Right lobe of liver (tissue), 6 donors: ENCODE measurements around the gene LAMC1. TPM values are rescaled to one million over a fixed set of nuclear protein-coding genes. Genes with fewer than 3 reads are reported as not detected.

ENCODE experiments used
- ATAC-seq, 4 donors: fragments of 200-7000 bp; cut with Tn5 transposase; one replicate each; pipeline ENCODE4 v1.9.1; 2020; ENCODE audit warnings: mild to moderate bottlenecking in 4 of 4, moderate library complexity in 4 of 4
- DNase-seq, 3 donors: peaks; one replicate each; pipeline ENCODE4 v3.0.0-alpha.2; 2020
- H3K27ac ChIP-seq, 3 donors: fragments of 200-600 bp; one replicate each; pipeline ENCODE4 v1.8.0; 2022
- H3K27me3 ChIP-seq, 2 donors: fragments of 200-600 bp; one replicate each; pipeline ENCODE4 v1.8.0; 2022
- H3K36me3 ChIP-seq, 4 donors: fragments of 200-600 bp; sonication (generic) in 1 of 4; one replicate each; pipeline versions ENCODE4 v1.5.1 to v1.8.0; 2017 to 2022; ENCODE audit warnings: control low read depth in 1 of 4
- H3K4me1 ChIP-seq, 4 donors: fragments of 200-600 bp; sonication (generic) in 1 of 4; one replicate each; pipeline versions ENCODE4 v1.5.1 to v1.8.0; 2017 to 2022; ENCODE audit warnings: control low read depth in 1 of 4
- H3K4me3 ChIP-seq, 3 donors: fragments of 200-600 bp; one replicate each; pipeline ENCODE4 v1.8.0; 2022
- H3K9me3 ChIP-seq, 4 donors: fragments of 200-600 bp; sonication (generic) in 1 of 4; one replicate each; pipeline versions ENCODE4 v1.5.1 to v1.8.0; 2017 to 2022; ENCODE audit warnings: control low read depth in 1 of 4
- POLR2A ChIP-seq: fragments of 450-650 bp; IDR thresholded peaks from one replicate; pipeline ENCODE4 v1.6.1; 2017; ENCODE audit warnings: antibody characterized with exemption, mild to moderate bottlenecking
- WGBS: methylation state at CpG from one replicate; pipeline ENCODE4 v1.1.6; 2018; ENCODE audit warnings: low coverage, low lambda C conversion rate; ENCODE audit not compliant: insufficient coverage; ENCODE audit errors: missing lambda C conversion rate; 5-methylcytosine and 5-hydroxymethylcytosine counted together
- intact Hi-C, 2 donors: fragments of 100-400 bp; cut with DNase I; formaldehyde crosslinking; loops; one replicate each; pipeline versions ENCODE4 v1.11.2 to v1.14.1; 2022
- total RNA-seq, 6 experiments: library from RNA; depleted of rRNA in 2 of 6; stranded (reverse); fragments of >200 nt in 2 of 6; fragmentation: NEBNext Ultra II Directional in 3 of 6; extraction: Animal tissue kit (Norgen Biotek cat#: 25700) in 3 of 6; gene quantifications; one replicate each; pipeline versions ENCODE4 v1.1.0 to v1.2.4, GENCODE V29; 2016 to 2023
- TF ChIP-seq, protein P1 (sequence below), 4 donors: fragments of 200-600 bp in 3 of 4; fragments of 450-650 bp in 1 of 4; IDR thresholded peaks; one replicate each; pipeline versions ENCODE4 v1.5.1 to v1.8.0; 2016 to 2022; ENCODE audit warnings: antibody characterized with exemption in 4 of 4, mild to moderate bottlenecking in 2 of 4
- donor health status: DM: no; HTN: yes; CAD: no.
- donor health status: DM: no; HTN: no; CAD: no.
- donor health status: DM: no; HTN: no; CAD: no.
- donor health status: DM: no; HTN: yes; CAD: no.
- donor health status: DM: no; HTN: yes; CAD: no.

LAMC1 gene
- total RNA-seq, 6 experiments from 2014 or later = 18.5 to 53.2 (median 28.0) TPM

DNA sequence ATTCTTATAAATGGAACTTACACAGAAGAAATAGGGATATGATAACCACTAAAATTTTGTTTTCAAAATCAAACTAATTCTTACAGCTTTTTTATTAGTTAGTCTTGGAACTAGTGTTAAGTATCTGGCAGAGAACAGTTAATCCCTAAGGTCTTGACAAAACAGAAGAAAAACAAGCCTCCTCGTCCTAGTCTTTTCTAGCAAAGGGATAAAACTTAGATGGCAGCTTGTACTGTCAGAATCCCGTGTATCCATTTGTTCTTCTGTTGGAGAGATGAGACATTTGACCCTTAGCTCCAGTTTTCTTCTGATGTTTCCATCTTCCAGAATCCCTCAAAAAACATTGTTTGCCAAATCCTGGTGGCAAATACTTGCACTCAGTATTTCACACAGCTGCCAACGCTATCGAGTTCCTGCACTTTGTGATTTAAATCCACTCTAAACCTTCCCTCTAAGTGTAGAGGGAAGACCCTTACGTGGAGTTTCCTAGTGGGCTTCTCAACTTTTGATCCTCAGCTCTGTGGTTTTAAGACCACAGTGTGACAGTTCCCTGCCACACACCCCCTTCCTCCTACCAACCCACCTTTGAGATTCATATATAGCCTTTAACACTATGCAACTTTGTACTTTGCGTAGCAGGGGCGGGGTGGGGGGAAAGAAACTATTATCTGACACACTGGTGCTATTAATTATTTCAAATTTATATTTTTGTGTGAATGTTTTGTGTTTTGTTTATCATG is 120.5 kb downstream of the LAMC1 start:
- DNase-seq = no peak
- intact Hi-C loops = no loop called here
- no peak overlapping the region for H3K27ac ChIP-seq

DNA sequence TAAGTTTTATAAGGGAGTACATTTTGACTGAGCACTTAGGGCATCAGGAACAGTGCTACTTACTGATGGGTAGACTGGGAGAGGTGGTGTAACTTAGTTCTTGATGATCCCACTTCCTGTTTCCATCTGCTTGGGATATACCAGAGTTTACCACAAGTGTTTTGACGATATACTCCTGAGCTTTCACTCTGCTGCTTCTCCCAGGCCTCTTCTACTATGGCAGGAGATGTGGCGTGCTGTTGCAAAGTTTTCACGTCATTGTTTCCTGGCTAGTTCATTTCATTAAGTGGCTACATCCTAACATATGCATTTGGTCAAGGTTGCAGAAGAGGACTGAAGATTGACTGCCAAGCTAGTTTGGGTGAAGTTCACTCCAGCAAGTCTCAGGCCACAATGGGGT is 121.5 kb downstream of the LAMC1 start:
- Histone ChIP-seq H3K36me3 (peaks cover 0 to 5% (median 0%) of the 10 kb centered on the region in 4 donors), H3K27ac (no peak overlapping the region), H3K9me3 (no peaks in the 10 kb centered on the region), H3K27me3 (no peaks in the 10 kb centered on the region), H3K4me3 (no peak overlapping the region), H3K4me1 (no peaks in the 10 kb centered on the region)
- WGBS = 70% methylated on average over 3 of the region's 3 CpGs
- DNase-seq = no peak
- intact Hi-C loops = no loop called here
- ATAC-seq = no peak
- no peak for TF ChIP-seq POLR2A
- TF ChIP-seq, protein P1, sequence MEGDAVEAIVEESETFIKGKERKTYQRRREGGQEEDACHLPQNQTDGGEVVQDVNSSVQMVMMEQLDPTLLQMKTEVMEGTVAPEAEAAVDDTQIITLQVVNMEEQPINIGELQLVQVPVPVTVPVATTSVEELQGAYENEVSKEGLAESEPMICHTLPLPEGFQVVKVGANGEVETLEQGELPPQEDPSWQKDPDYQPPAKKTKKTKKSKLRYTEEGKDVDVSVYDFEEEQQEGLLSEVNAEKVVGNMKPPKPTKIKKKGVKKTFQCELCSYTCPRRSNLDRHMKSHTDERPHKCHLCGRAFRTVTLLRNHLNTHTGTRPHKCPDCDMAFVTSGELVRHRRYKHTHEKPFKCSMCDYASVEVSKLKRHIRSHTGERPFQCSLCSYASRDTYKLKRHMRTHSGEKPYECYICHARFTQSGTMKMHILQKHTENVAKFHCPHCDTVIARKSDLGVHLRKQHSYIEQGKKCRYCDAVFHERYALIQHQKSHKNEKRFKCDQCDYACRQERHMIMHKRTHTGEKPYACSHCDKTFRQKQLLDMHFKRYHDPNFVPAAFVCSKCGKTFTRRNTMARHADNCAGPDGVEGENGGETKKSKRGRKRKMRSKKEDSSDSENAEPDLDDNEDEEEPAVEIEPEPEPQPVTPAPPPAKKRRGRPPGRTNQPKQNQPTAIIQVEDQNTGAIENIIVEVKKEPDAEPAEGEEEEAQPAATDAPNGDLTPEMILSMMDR (IDR thresholded peaks at IDR 0.05) = no peak

More for the DNA sequence above, 120.5 kb downstream of the LAMC1 start:
- Histone ChIP-seq H3K36me3 (peaks cover 0 to 5% (median 0%) of the 10 kb centered on the region in 4 donors), H3K27me3 (no peaks in the 10 kb centered on the region), H3K4me1 (peaks cover 0 to 9% (median 1%) of the 10 kb centered on the region in 4 donors), H3K9me3 (no peaks in the 10 kb centered on the region), H3K4me3 (no peak overlapping the region)
- no peak for ATAC-seq
- WGBS = 87% methylated on average over 7 of the region's 7 CpGs
- TF ChIP-seq, protein P1 (IDR thresholded peaks at IDR 0.05) = no peak
- no peak for TF ChIP-seq POLR2A

DNA sequence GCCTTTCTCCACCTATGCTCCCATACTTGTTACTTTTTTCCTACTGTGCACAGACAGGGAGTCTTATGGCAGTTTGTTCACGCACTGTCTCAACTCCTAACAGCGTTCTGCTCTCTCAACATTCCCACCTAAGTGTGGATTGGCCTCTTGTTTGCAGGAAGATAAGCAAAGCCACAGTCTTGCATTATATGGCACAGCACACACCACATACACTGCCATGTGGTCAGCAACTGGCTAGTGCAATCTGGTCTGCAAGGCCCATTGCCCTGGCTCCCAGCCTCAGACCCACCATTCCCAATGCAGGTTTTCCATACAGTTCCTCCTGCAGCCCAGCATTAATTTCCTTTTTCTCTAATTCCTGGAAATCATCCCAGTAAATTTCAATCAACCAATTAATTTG is 124.5 kb downstream of the LAMC1 start:
- Histone ChIP-seq H3K27me3 (no peaks in the 10 kb centered on the region), H3K4me3 (no peak overlapping the region), H3K4me1 (no peaks in the 10 kb centered on the region), H3K27ac (no peak overlapping the region), H3K36me3 (peaks cover 0 to 3% (median 0%) of the 10 kb centered on the region in 4 donors), H3K9me3 (no peaks in the 10 kb centered on the region)
- 82% methylated on average over 2 of the region's 2 CpGs for WGBS
- intact Hi-C loops = no loop called here
- ATAC-seq (no peak), DNase-seq (no peak)
- TF ChIP-seq, protein P1 (IDR thresholded peaks at IDR 0.05) = no peak
- no peak for TF ChIP-seq POLR2A

DNA sequence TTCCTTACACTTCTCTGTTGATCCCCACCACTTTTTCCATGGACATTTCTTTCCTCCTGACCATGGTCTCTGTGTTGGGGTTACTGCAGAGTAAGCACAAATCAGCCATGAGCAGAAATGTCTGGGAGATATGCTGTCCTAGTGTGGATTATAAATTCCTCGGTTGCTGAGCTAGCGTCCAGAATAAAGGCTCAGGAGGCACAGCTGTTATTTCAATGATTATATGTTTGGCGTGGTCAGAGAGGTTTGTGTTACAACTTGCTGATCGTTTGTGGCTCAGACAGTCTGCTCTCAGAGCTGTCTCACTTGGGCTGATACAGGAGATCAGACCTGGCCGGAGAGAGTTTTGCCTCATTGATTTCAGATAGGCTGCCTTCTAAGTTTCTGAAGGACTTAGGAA is 125.4 kb downstream of the LAMC1 start:
- Histone ChIP-seq H3K4me1 (no peaks in the 10 kb centered on the region), H3K9me3 (no peaks in the 10 kb centered on the region), H3K27ac (no peak overlapping the region), H3K4me3 (no peak overlapping the region), H3K27me3 (no peaks in the 10 kb centered on the region), H3K36me3 (no peaks in the 10 kb centered on the region)
- DNase-seq (no peak), ATAC-seq (no peak)
- TF ChIP-seq POLR2A = no peak
- TF ChIP-seq, protein P1 (IDR thresholded peaks at IDR 0.05) = no peak
- WGBS = 64% methylated on average over 4 of the region's 5 CpGs
- intact Hi-C loops = no loop called here
